SK-N-SH treated with all-trans-retinoic acid at 6 μM for 48 hours (cell line): Measurements from ENCODE around the gene ABCF3.

ENCODE experiments used
- ATAC-seq: fragments of 200-7000 bp; cut with Tn5 transposase; 3 replicates; pipeline ENCODE4 v1.9.1; 2020; ENCODE audit warnings: mild to moderate bottlenecking, moderate library complexity
- ARNTL ChIP-seq: fragments of 450-650 bp; formaldehyde crosslinking; IDR thresholded peaks from 2 replicates; pipeline ENCODE4 v1.5.0; 2020; ENCODE audit warnings: low read depth, mild to moderate bottlenecking, moderate library complexity, borderline replicate concordance
- BACH2 ChIP-seq: fragments of 250-450 bp; sonication (Bioruptor Pico); IDR thresholded peaks from 2 replicates; pipeline ENCODE4 v1.9.0; 2021; ENCODE audit warnings: mild to moderate bottlenecking, borderline replicate concordance
- ESRRG ChIP-seq: fragments of 250-450 bp; sonication (Bioruptor Pico); IDR thresholded peaks from 2 replicates; pipeline ENCODE4 v1.6.1; 2021; ENCODE audit warnings: mild to moderate bottlenecking
- GLIS3 ChIP-seq: fragments of 250-450 bp; sonication (Bioruptor Pico); IDR thresholded peaks from 2 replicates; pipeline ENCODE4 v1.5.0; 2020; ENCODE audit warnings: mild to moderate bottlenecking, moderate library complexity
- ISL1 ChIP-seq: fragments of 250-450 bp; sonication (Bioruptor Pico); IDR thresholded peaks from 2 replicates; pipeline ENCODE4 v2.1.2; 2022; ENCODE audit warnings: mild to moderate bottlenecking, moderate library complexity
- OSR1 ChIP-seq: fragments of 250-450 bp; sonication (Bioruptor Pico); IDR thresholded peaks from 2 replicates; pipeline ENCODE4 v1.8.0; 2022; ENCODE audit warnings: moderate library complexity, mild to moderate bottlenecking, inconsistent platforms
- PPARA ChIP-seq: fragments of 250-450 bp; sonication (Bioruptor Pico); IDR thresholded peaks from 2 replicates; pipeline ENCODE4 v1.5.0; 2020; ENCODE audit warnings: mild to moderate bottlenecking, borderline replicate concordance
- RARB ChIP-seq: fragments of 250-450 bp; sonication (Bioruptor Pico); IDR thresholded peaks from 2 replicates; pipeline ENCODE4 v1.8.0; 2021; ENCODE audit warnings: mild to moderate bottlenecking, moderate library complexity
- SNAI2 ChIP-seq: fragments of 250-450 bp; sonication (Bioruptor Pico); IDR thresholded peaks from 2 replicates; pipeline ENCODE4 v1.5.0; 2020; ENCODE audit warnings: mild to moderate bottlenecking, moderate library complexity
- TCF4 ChIP-seq: fragments of 250-450 bp; sonication (Bioruptor Pico); IDR thresholded peaks from 2 replicates; pipeline ENCODE4 v1.8.0; 2021; ENCODE audit warnings: mild to moderate bottlenecking, moderate library complexity, borderline replicate concordance
- TOX ChIP-seq: fragments of 250-450 bp; sonication (Bioruptor Pico); IDR thresholded peaks from 2 replicates; pipeline ENCODE4 v1.8.0; 2021; ENCODE audit warnings: mild to moderate bottlenecking, moderate library complexity, borderline replicate concordance
- ZC3H10 ChIP-seq: fragments of 250-450 bp; sonication (Bioruptor Pico); IDR thresholded peaks from 2 replicates; pipeline ENCODE4 v1.5.1; 2021; ENCODE audit warnings: mild to moderate bottlenecking, moderate library complexity
- ZFP3 ChIP-seq: fragments of 250-450 bp; sonication (Bioruptor Pico); IDR thresholded peaks from 2 replicates; pipeline ENCODE4 v1.5.0; 2020; ENCODE audit warnings: mild to moderate bottlenecking, moderate library complexity
- ZFP30 ChIP-seq: fragments of 450-650 bp; formaldehyde crosslinking; IDR thresholded peaks from 2 replicates; pipeline ENCODE4 v1.5.0; 2022; ENCODE audit warnings: mild to moderate bottlenecking, moderate library complexity
- ZNF565 ChIP-seq: fragments of 450-650 bp; formaldehyde crosslinking; conservative IDR thresholded peaks from 2 replicates; pipeline ENCODE4 v1.5.0; 2020; ENCODE audit warnings: low read depth, mild to moderate bottlenecking, moderate library complexity
- ZNF8 ChIP-seq: fragments of 450-650 bp; formaldehyde crosslinking; IDR thresholded peaks from 2 replicates; pipeline ENCODE4 v1.5.0; 2020; ENCODE audit warnings: mild to moderate bottlenecking, moderate library complexity
- TF ChIP-seq, protein P1 (sequence below): fragments of 250-450 bp; sonication (Bioruptor Pico); IDR thresholded peaks from 2 replicates; pipeline ENCODE4 v1.8.0; 2020; ENCODE audit warnings: mild to moderate bottlenecking, moderate library complexity, borderline replicate concordance
- TF ChIP-seq, protein P2 (sequence below): fragments of 250-450 bp; sonication (Bioruptor Pico); IDR thresholded peaks from 2 replicates; pipeline ENCODE4 v1.5.1; 2021; ENCODE audit warnings: mild to moderate bottlenecking, moderate library complexity
- TF ChIP-seq, protein P3 (sequence below): fragments of 250-450 bp; sonication (Bioruptor Pico); IDR thresholded peaks from 2 replicates; pipeline ENCODE4 v1.5.1; 2020; ENCODE audit warnings: low read depth, mild to moderate bottlenecking, moderate library complexity
- TF ChIP-seq, protein P4 (sequence below): fragments of 250-450 bp; sonication (Bioruptor Pico); IDR thresholded peaks from 2 replicates; pipeline ENCODE4 v1.5.0; 2020; ENCODE audit warnings: mild to moderate bottlenecking, moderate library complexity
- TF ChIP-seq, protein P5 (sequence below): fragments of 250-450 bp; sonication (Bioruptor Pico); IDR thresholded peaks from 2 replicates; pipeline ENCODE4 v1.8.0; 2021; ENCODE audit warnings: low read depth, mild to moderate bottlenecking, moderate library complexity, borderline replicate concordance

Gene ABCF3

DNA sequence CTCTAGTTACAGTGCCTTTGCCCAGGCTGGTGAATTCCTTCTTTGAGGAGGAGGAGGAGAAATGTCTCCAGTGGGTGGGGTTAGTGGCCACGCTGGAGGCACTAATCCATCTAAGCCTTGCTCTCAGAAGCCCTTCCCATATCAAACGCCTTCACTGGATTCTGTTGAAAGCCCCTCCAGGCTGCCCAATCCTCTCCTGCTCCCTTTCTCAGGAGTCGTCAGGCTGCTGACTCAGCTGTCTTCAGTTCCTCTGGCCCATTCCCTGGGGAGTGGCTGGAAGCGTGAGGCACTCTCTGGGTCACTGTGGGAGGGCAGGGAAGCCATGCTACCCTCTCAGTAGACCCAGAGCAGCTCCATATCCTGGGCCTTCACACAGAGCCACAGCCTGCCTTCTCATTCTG lies 8.7 kb upstream of the ABCF3 start:
- no peak for ATAC-seq
- TF ChIP-seq BACH2 (CRISPR knock-in tag): no peak
- no peak for TF ChIP-seq ARNTL
- no peak for TF ChIP-seq TCF4
- no peak for TF ChIP-seq ISL1
- TF ChIP-seq ZNF565 (CRISPR knock-in tag): no peak
- TF ChIP-seq PPARA (CRISPR knock-in tag): no peak
- no peak for TF ChIP-seq OSR1

DNA sequence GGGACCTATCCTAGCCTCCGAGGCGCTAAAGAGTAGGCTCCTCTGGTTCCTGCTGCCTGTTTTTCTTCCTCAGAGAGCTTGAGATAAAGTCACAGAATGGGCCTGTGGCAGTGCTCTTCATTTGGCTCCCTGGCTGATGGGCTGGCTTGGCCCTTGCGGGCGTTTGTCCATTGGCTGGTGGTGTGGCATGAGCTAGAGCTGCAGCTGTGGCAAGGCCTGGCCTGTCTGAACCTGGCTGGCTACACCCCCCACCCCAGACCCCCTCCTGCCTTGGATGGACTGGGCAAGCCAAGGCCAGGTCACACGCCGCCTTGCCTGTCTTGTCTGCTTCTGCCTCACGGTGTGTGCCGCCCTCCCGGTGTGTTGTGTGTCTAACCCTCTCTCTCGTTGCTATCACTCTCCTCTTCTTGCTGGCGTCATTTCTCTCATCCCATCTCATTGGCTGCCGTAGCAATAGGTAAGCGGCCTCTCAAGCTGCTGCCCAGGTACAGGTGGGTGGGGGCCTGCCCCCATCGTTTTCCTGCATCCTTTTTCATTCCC lies 8.2 kb upstream of the ABCF3 start:
- no peak for ATAC-seq
- TF ChIP-seq ZFP3 (no peak), SNAI2 (CRISPR knock-in tag) (no peak), GLIS3 (CRISPR knock-in tag) (no peak), TOX (no peak), OSR1 (no peak), ESRRG (CRISPR knock-in tag) (no peak), PPARA (CRISPR knock-in tag) (no peak), ZNF565 (CRISPR knock-in tag) (no peak), ISL1 (no peak), RARB (CRISPR knock-in tag) (no peak), BACH2 (CRISPR knock-in tag) (no peak), ZFP30 (no peak), TCF4 (no peak), ZNF8 (CRISPR knock-in tag) (no peak)
- TF ChIP-seq, protein P1, sequence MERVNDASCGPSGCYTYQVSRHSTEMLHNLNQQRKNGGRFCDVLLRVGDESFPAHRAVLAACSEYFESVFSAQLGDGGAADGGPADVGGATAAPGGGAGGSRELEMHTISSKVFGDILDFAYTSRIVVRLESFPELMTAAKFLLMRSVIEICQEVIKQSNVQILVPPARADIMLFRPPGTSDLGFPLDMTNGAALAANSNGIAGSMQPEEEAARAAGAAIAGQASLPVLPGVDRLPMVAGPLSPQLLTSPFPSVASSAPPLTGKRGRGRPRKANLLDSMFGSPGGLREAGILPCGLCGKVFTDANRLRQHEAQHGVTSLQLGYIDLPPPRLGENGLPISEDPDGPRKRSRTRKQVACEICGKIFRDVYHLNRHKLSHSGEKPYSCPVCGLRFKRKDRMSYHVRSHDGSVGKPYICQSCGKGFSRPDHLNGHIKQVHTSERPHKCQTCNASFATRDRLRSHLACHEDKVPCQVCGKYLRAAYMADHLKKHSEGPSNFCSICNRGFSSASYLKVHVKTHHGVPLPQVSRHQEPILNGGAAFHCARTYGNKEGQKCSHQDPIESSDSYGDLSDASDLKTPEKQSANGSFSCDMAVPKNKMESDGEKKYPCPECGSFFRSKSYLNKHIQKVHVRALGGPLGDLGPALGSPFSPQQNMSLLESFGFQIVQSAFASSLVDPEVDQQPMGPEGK: no peak
- TF ChIP-seq, protein P2, sequence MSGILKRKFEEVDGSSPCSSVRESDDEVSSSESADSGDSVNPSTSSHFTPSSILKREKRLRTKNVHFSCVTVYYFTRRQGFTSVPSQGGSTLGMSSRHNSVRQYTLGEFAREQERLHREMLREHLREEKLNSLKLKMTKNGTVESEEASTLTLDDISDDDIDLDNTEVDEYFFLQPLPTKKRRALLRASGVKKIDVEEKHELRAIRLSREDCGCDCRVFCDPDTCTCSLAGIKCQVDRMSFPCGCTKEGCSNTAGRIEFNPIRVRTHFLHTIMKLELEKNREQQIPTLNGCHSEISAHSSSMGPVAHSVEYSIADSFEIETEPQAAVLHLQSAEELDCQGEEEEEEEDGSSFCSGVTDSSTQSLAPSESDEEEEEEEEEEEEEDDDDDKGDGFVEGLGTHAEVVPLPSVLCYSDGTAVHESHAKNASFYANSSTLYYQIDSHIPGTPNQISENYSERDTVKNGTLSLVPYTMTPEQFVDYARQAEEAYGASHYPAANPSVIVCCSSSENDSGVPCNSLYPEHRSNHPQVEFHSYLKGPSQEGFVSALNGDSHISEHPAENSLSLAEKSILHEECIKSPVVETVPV (CRISPR knock-in tag): no peak
- TF ChIP-seq, protein P3, sequence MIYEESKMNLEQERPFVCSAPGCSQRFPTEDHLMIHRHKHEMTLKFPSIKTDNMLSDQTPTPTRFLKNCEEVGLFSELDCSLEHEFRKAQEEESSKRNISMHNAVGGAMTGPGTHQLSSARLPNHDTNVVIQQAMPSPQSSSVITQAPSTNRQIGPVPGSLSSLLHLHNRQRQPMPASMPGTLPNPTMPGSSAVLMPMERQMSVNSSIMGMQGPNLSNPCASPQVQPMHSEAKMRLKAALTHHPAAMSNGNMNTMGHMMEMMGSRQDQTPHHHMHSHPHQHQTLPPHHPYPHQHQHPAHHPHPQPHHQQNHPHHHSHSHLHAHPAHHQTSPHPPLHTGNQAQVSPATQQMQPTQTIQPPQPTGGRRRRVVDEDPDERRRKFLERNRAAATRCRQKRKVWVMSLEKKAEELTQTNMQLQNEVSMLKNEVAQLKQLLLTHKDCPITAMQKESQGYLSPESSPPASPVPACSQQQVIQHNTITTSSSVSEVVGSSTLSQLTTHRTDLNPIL (CRISPR knock-in tag): no peak
- TF ChIP-seq, protein P4, sequence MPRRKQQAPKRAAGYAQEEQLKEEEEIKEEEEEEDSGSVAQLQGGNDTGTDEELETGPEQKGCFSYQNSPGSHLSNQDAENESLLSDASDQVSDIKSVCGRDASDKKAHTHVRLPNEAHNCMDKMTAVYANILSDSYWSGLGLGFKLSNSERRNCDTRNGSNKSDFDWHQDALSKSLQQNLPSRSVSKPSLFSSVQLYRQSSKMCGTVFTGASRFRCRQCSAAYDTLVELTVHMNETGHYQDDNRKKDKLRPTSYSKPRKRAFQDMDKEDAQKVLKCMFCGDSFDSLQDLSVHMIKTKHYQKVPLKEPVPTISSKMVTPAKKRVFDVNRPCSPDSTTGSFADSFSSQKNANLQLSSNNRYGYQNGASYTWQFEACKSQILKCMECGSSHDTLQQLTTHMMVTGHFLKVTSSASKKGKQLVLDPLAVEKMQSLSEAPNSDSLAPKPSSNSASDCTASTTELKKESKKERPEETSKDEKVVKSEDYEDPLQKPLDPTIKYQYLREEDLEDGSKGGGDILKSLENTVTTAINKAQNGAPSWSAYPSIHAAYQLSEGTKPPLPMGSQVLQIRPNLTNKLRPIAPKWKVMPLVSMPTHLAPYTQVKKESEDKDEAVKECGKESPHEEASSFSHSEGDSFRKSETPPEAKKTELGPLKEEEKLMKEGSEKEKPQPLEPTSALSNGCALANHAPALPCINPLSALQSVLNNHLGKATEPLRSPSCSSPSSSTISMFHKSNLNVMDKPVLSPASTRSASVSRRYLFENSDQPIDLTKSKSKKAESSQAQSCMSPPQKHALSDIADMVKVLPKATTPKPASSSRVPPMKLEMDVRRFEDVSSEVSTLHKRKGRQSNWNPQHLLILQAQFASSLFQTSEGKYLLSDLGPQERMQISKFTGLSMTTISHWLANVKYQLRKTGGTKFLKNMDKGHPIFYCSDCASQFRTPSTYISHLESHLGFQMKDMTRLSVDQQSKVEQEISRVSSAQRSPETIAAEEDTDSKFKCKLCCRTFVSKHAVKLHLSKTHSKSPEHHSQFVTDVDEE (CRISPR knock-in tag): no peak
- TF ChIP-seq, protein P5, sequence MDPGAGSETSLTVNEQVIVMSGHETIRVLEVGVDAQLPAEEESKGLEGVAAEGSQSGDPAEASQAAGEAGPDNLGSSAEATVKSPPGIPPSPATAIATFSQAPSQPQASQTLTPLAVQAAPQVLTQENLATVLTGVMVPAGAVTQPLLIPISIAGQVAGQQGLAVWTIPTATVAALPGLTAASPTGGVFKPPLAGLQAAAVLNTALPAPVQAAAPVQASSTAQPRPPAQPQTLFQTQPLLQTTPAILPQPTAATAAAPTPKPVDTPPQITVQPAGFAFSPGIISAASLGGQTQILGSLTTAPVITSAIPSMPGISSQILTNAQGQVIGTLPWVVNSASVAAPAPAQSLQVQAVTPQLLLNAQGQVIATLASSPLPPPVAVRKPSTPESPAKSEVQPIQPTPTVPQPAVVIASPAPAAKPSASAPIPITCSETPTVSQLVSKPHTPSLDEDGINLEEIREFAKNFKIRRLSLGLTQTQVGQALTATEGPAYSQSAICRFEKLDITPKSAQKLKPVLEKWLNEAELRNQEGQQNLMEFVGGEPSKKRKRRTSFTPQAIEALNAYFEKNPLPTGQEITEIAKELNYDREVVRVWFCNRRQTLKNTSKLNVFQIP: no peak

DNA sequence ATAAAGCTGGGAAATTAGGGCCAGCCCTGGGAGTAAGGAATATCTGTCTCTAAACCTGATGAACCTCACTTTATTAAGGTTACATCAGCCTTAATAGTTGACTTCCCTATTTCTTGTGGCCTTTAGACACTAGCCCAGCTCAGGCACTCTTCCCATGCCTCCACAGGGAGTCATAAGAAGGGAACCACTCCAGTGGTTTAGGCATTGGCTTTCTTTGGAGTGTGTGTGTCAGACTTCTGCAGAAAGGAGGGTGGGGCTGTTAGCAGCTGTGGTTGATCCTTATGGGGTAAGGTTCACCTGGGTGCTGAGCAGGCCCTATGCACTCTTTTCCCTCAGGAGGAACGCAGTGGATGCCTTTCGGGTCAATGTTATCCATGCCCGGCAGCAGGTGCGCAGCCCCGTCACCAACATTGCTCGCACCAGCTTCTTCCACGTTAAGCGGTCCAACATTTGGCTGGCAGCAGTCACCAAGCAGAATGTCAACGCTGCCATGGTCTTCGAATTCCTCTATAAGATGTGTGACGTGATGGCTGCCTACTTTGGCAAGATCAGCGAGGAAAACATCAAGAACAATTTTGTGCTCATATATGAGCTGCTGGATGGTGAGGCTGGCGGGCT lies 7.4 kb upstream of the ABCF3 start:
- no peak for TF ChIP-seq PPARA (CRISPR knock-in tag)
- no peak for ATAC-seq

DNA sequence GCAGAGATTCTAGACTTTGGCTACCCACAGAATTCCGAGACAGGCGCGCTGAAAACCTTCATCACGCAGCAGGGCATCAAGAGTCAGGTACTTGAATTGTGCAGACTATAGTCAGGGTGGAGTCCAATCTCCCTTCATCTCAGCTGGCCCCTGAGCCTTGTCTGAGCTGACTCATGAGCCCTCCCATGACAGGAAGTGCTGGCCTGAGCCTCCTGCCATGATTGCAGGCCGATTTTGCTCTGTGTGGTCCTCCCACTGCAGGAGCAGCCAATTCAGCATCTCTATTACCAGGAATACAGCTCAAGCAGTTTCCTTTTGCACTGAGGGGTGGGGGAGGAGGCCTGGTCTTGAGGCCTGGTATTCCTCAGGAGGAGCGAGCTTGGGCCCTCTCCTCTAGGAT lies 5.8 kb upstream of the ABCF3 start:
- ATAC-seq: no peak
- TF ChIP-seq, protein P5: no peak
- TF ChIP-seq RARB (CRISPR knock-in tag): no peak
- TF ChIP-seq ARNTL: no peak
- TF ChIP-seq SNAI2 (CRISPR knock-in tag): no peak
- TF ChIP-seq, protein P2 (CRISPR knock-in tag): no peak
- TF ChIP-seq, protein P1: no peak
- no peak for TF ChIP-seq PPARA (CRISPR knock-in tag)
- no peak for TF ChIP-seq ZC3H10
- no peak for TF ChIP-seq ZNF8 (CRISPR knock-in tag)
- TF ChIP-seq ZFP3: no peak
- TF ChIP-seq TOX: no peak
